Endothelial cell of umbilical vein (primary cell): ENCODE measurements around the gene TNFRSF11A. TPM values are rescaled to one million over a fixed set of nuclear protein-coding genes. Genes with fewer than 3 reads are reported as not detected.

ENCODE experiments used
- BruUV-seq: library from RNA; stranded (reverse); fragments of 400-500 nt; replicated peaks from 2 replicates; lab custom pipeline; 2021; lab: Mats Ljungman, UMichigan
- CTCF ChIA-PET: fragments of 300-600, 350-600 bp; sonication (Branson Sonifier 250); formaldehyde crosslinking; loops from one replicate; lab custom pipeline; 2021; ENCODE audit warnings: antibody characterized with exemption, inconsistent platforms; lab: Charles Lee
- POLR2A ChIA-PET: fragments of 300-600, 350-600 bp; sonication (Branson Sonifier 250); formaldehyde crosslinking; loops from one replicate; lab custom pipeline; 2021; ENCODE audit warnings: antibody characterized with exemption, inconsistent platforms; lab: Charles Lee
- DNase-seq: peaks from one replicate; pipeline ENCODE4 v3.0.0-alpha.2; 2011; ENCODE audit warnings: low read depth, low spot score
- FAIRE-seq: peaks from 2 replicates; lab custom pipeline; 2011; peaks lifted over from hg19 to GRCh38; lab: Jason Lieb, UNC
- H2AFZ ChIP-seq: 2 replicates; pipeline ENCODE4 v1.6.0; 2012; ENCODE audit warnings: low read depth, low read length, control low read depth, inconsistent platforms
- H3K27ac ChIP-seq: 2 replicates; pipeline ENCODE4 v1.5.1; 2011; ENCODE audit warnings: low read depth, mild to moderate bottlenecking, control low read depth, low read length, moderate library complexity; ENCODE audit not compliant: insufficient read depth
- H3K27me3 ChIP-seq, 2 experiments: 2 replicates each; pipeline versions ENCODE4 v1.6.0 to v1.6.1; 2011; ENCODE audit warnings: low read length in 2 of 2, mixed read lengths in 1 of 2; ENCODE audit not compliant: control insufficient read depth in 2 of 2, insufficient read depth in 2 of 2
- H3K36me3 ChIP-seq, 2 experiments: 2 replicates in 1 of 2; 3 replicates in 1 of 2; pipeline ENCODE4 v1.5.1; 2011; ENCODE audit warnings: low read length in 2 of 2, mild to moderate bottlenecking in 1 of 2, moderate library complexity in 1 of 2; ENCODE audit not compliant: control insufficient read depth in 2 of 2, insufficient read depth in 2 of 2; ENCODE audit errors: extremely low read depth in 1 of 2
- H3K4me1 ChIP-seq: 3 replicates; pipeline ENCODE4 v1.5.1; 2011; ENCODE audit warnings: mild to moderate bottlenecking, low read length; ENCODE audit not compliant: control insufficient read depth, insufficient read depth; ENCODE audit errors: extremely low read depth
- H3K4me2 ChIP-seq: 2 replicates; pipeline ENCODE4 v1.6.1; 2011; ENCODE audit warnings: low read length, control low read depth, mixed read lengths; ENCODE audit not compliant: insufficient read depth
- H3K4me3 ChIP-seq, 3 experiments: fragments of 200-600 bp in 1 of 3; sonication (generic), shearing (Covaris generic) in 1 of 3; replicated peaks in 1 of 3; 2 replicates each; pipeline ENCODE4 v1.5.1; 2011 to 2016; ENCODE audit warnings: control low read depth in 3 of 3, low read length in 3 of 3, mild to moderate bottlenecking in 2 of 3, inconsistent platforms in 1 of 3, low read depth in 1 of 3, moderate library complexity in 1 of 3; ENCODE audit not compliant: insufficient read depth in 1 of 3
- H3K79me2 ChIP-seq: 2 replicates; pipeline ENCODE4 v1.6.0; 2012; ENCODE audit warnings: low read length, inconsistent platforms; ENCODE audit not compliant: control insufficient read depth, insufficient read depth
- H3K9ac ChIP-seq: replicated peaks from 2 replicates; pipeline ENCODE3; 2011; ENCODE audit warnings: low read length, control low read depth; ENCODE audit not compliant: insufficient read depth; ENCODE audit errors: extremely low read depth
- H3K9me1 ChIP-seq: replicated peaks from 3 replicates; pipeline ENCODE4 v1.6.0; 2011; ENCODE audit warnings: mild to moderate bottlenecking, low read length; ENCODE audit not compliant: control insufficient read depth, insufficient read depth; ENCODE audit errors: extremely low read depth
- H3K9me3 ChIP-seq: replicated peaks from 2 replicates; pipeline ENCODE4 v1.5.1; 2012; ENCODE audit warnings: low read length, inconsistent platforms; ENCODE audit not compliant: control insufficient read depth, insufficient read depth
- H4K20me1 ChIP-seq: replicated peaks from 2 replicates; pipeline ENCODE3; 2011; ENCODE audit warnings: mild to moderate bottlenecking, low read length; ENCODE audit not compliant: control insufficient read depth, insufficient read depth; ENCODE audit errors: extremely low read depth
- CTCF ChIP-seq, 2 donors: IDR thresholded peaks; 1 replicate in 1 of 2; 2 replicates in 1 of 2; pipeline ENCODE4 v1.5.1; 2011; ENCODE audit warnings: low read length in 2 of 2, mild to moderate bottlenecking in 2 of 2, moderate library complexity in 2 of 2, control low read depth in 1 of 2, inconsistent platforms in 1 of 2, low read depth in 1 of 2; ENCODE audit not compliant: insufficient read depth in 1 of 2; ENCODE audit errors: extremely low read depth in 1 of 2
- EZH2 ChIP-seq: IDR thresholded peaks from 2 replicates; pipeline ENCODE4 v1.6.1; 2012; ENCODE audit warnings: borderline replicate concordance, low read depth, mild to moderate bottlenecking, moderate library complexity, low read length, inconsistent platforms; ENCODE audit not compliant: severe bottlenecking
- FOS ChIP-seq: IDR thresholded peaks from 2 replicates; pipeline ENCODE4 v1.6.1; 2011; ENCODE audit warnings: mild to moderate bottlenecking, low read length, moderate library complexity, borderline replicate concordance; ENCODE audit not compliant: insufficient read depth
- GATA2 ChIP-seq: IDR thresholded peaks from 2 replicates; pipeline ENCODE4 v1.7.0; 2011; ENCODE audit warnings: low read depth, mild to moderate bottlenecking, moderate library complexity, mixed read lengths, low read length; ENCODE audit not compliant: insufficient read length, insufficient read depth
- JUN ChIP-seq: IDR thresholded peaks from 2 replicates; pipeline ENCODE4 v1.6.1; 2011; ENCODE audit warnings: borderline replicate concordance, low read depth; ENCODE audit not compliant: insufficient read length, insufficient read depth
- MYC ChIP-seq: IDR thresholded peaks from one replicate; pipeline ENCODE4 v1.6.1; 2011; ENCODE audit warnings: mild to moderate bottlenecking, low read depth, low read length
- POLR2A ChIP-seq: IDR thresholded peaks from 2 replicates; pipeline ENCODE4 v1.6.1; 2012; ENCODE audit warnings: low read depth, mild to moderate bottlenecking, control low read depth, low read length
- POLR2AphosphoS5 ChIP-seq: IDR thresholded peaks from 2 replicates; pipeline ENCODE4 v1.6.1; 2012; ENCODE audit warnings: low read depth, mild to moderate bottlenecking, control low read depth, low read length, moderate library complexity; ENCODE audit not compliant: insufficient read depth
- dilution Hi-C: fragments of 300-500 bp; cut with MboI; formaldehyde crosslinking; loops from one replicate; pipeline ENCODE4 v1.15.0; 2019; ENCODE audit warnings: low sequenced_read_pairs; ENCODE audit not compliant: extremely low pct_ligation_motif_present
- intact Hi-C: fragments of 100-400 bp; cut with micrococcal nuclease; formaldehyde crosslinking; loops from one replicate; pipeline ENCODE4 v1.10.0; 2022
- polyA plus RNA-seq, 4 experiments: library from polyadenylated mRNA; depleted of rRNA in 3 of 4; stranded (reverse) in 3 of 4; unstranded in 1 of 4; fragments of >200 nt; gene quantifications; 2 replicates each; pipeline versions ENCODE4 v1.2.1 to v1.2.3, GENCODE V29; 2011 to 2012; ENCODE audit warnings: missing spikeins in 1 of 4
- small RNA-seq: library from RNA; depleted of rRNA; stranded (forward); fragments of <200 nt; gene quantifications from one replicate; pipeline ENCODE3, GENCODE V24; 2012; ENCODE audit warnings: low replicate concordance, low read depth; ENCODE audit not compliant: insufficient read depth, insufficient read length
- total RNA-seq: library from RNA; stranded (reverse); gene quantifications from 2 replicates; pipeline ENCODE4 v1.2.3, GENCODE V29; 2021
- TF ChIP-seq, protein P1 (sequence below): IDR thresholded peaks from 2 replicates; pipeline ENCODE4 v1.6.1; 2011; ENCODE audit not compliant: insufficient read depth, insufficient read length

The TNFRSF11A gene
- total and polyA plus RNA-seq, 2 donors (not counting 3 experiments of a cell fraction or from before 2014, with no cell fraction given): 10.4 to 11.1 TPM

DNA sequence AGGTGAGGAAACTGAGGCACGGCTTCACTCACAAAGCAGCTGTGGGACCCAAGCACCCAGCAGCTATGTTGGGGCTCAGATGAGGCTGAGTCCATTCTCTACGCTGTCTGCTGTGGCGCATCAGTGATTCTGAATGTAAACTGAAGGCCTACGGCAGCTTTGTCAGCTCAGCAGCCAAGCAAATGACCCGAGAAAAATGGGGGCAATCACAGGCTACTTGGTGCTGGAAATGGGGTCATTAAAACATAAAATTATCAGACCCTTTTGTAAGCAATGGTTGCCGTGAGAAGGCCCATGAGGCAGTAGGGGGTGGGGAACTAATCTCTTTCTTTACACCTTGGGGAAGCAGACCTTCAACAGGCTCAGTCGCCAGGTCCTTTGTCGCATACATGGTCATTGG lies 113.8 kb downstream of the TNFRSF11A start:
- ChIA-PET POLR2A (no interaction called here), CTCF (interaction anchor here (1.0 kb wide), 1 partner anchor 12 kb away, joined by 3 read pairs; no protein-coding TSS in a partner anchor)
- TF ChIP-seq FOS (no peak), CTCF (IDR thresholded peaks at IDR 0.05; ENCODE audit: extremely low read depth in 1 of 2, insufficient read depth in 1 of 2, low read depth in 1 of 2, low read length in 2 of 2) (no peak), JUN (no peak), GATA2 (no peak), MYC (no peak), POLR2AphosphoS5 (no peak), POLR2A (no peak), EZH2 (no peak)
- TF ChIP-seq, protein P1, sequence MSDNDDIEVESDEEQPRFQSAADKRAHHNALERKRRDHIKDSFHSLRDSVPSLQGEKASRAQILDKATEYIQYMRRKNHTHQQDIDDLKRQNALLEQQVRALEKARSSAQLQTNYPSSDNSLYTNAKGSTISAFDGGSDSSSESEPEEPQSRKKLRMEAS: no peak
- FAIRE-seq (no peak), DNase-seq (no peak)
- dilution Hi-C loops: no loop called here
- Histone ChIP-seq H3K9me3 (no peaks in the 10 kb centered on the region), H2AFZ (no peak overlapping the region), H3K9me1 (no peaks in the 10 kb centered on the region), H3K27me3 (no peaks in the 10 kb centered on the region), H3K4me2 (no peak overlapping the region), H3K4me3 (no peak overlapping the region), H3K27ac (no peak overlapping the region), H3K4me1 (peaks cover 22% of the 10 kb centered on the region), H3K79me2 (no peaks in the 10 kb centered on the region), H3K9ac (no peak overlapping the region), H4K20me1 (no peaks in the 10 kb centered on the region), H3K36me3 (no peaks in the 10 kb centered on the region)
- intact Hi-C loops: no loop called here
- BruUV-seq: no TSS peak

Small RNA genes within 50 kb of the gene (small RNA-seq; reads per million reads assigned to genes)
- gene AC100843.2: not detected
- not detected for gene RF00019

Other genes starting within 250 kb of the TNFRSF11A start
- 26.1 and 31.1 TPM in 2 replicates for gene PIGN, start 138.3 kb upstream of the TNFRSF11A start, total RNA-seq
- gene PIGN, start 138.3 kb upstream of the TNFRSF11A start, polyA plus RNA-seq: 13.7 and 14.1 TPM in 2 replicates
- 20.7 and 25.2 TPM in 2 replicates for gene RELCH, start 138.1 kb upstream of the TNFRSF11A start, total RNA-seq
- 3.9 and 6.6 TPM in 2 replicates for gene RELCH, start 138.1 kb upstream of the TNFRSF11A start, polyA plus RNA-seq
- gene ZCCHC2, start 197.7 kb downstream of the TNFRSF11A start, total RNA-seq: 20.6 and 27.2 TPM in 2 replicates
- gene ZCCHC2, start 197.7 kb downstream of the TNFRSF11A start, polyA plus RNA-seq: 16.2 and 18.0 TPM in 2 replicates